ENCODE results near the gene RPS6KA2.
"Not testable (repeated sequence)": the region's sequence is repeated elsewhere in the genome, so short reads cannot be mapped to it uniquely, and the experiment has no call there.

The RPS6KA2 gene

GRCh38 chr6:166364456-166364855 lies 262.6 kb downstream of the RPS6KA2 start:
- H3K4me3 ChIP-seq (ENCODE audit: control insufficient read depth in 1 of 7, extremely low read depth in 1 of 7, insufficient read depth in 4 of 7, low read depth in 2 of 7, low read length in 6 of 7) = no peak overlapping the region
- no peak for DNase-seq
- H3K27me3 ChIP-seq (replicated peaks in 2 of 5; ENCODE audit: control insufficient read depth in 4 of 5, insufficient read depth in 5 of 5, low read length in 4 of 5) = no peaks in the 10 kb centered on the region
- H3K27ac ChIP-seq (ENCODE audit: insufficient read depth in 1 of 2, low read depth in 1 of 2, low read length in 2 of 2, poor library complexity in 1 of 2, severe bottlenecking in 2 of 2) = no peak overlapping the region
- ChIA-PET CTCF (interaction anchor here (0.9 to 4.3 kb wide), 4 partner anchors 11 to 20 kb away, joined by 3 to 21 read pairs (median 3); no protein-coding TSS in a partner anchor), POLR2A (no interaction called here)
- peaks cover 5 to 15% (median 9%) of the 10 kb centered on the region in 4 experiments for H3K36me3 ChIP-seq (ENCODE audit: control insufficient read depth in 4 of 4, insufficient read depth in 4 of 4, low read length in 3 of 4)
- no peaks in the 10 kb centered on the region for H3K9me3 ChIP-seq (ENCODE audit: control extremely low read depth in 1 of 5, control insufficient read depth in 4 of 5, insufficient read depth in 2 of 5, low read depth in 1 of 5, low read length in 4 of 5)
- 96% methylated on average over 7 of the region's 7 CpGs for WGBS (ENCODE audit: insufficient coverage)
- H3K4me1 ChIP-seq (ENCODE audit: control extremely low read depth in 1 of 4, control insufficient read depth in 4 of 4, insufficient read depth in 4 of 4, low read length in 3 of 4) = no peaks in the 10 kb centered on the region

- H3K9me3 ChIP-seq (ENCODE audit: control extremely low read depth in 1 of 5, control insufficient read depth in 4 of 5, insufficient read depth in 2 of 5, low read depth in 1 of 5, low read length in 4 of 5); H3K4me3 ChIP-seq (ENCODE audit: control insufficient read depth in 1 of 7, extremely low read depth in 1 of 7, insufficient read depth in 4 of 7, low read depth in 2 of 7, low read length in 6 of 7); DNase-seq; H3K27ac ChIP-seq (ENCODE audit: insufficient read depth in 1 of 2, low read depth in 1 of 2, low read length in 2 of 2, poor library complexity in 1 of 2, severe bottlenecking in 2 of 2); H3K4me1 ChIP-seq (ENCODE audit: control extremely low read depth in 1 of 4, control insufficient read depth in 4 of 4, insufficient read depth in 4 of 4, low read length in 3 of 4); H3K27me3 ChIP-seq (replicated peaks in 2 of 5; ENCODE audit: control insufficient read depth in 4 of 5, insufficient read depth in 5 of 5, low read length in 4 of 5); POLR2A ChIA-PET: not testable (repeated sequence)
- WGBS (ENCODE audit: insufficient coverage) = 90% methylated on average over 2 of the region's 4 CpGs
- peaks cover 5 to 12% (median 9%) of the 10 kb centered on the region in 4 experiments for H3K36me3 ChIP-seq (ENCODE audit: control insufficient read depth in 4 of 4, insufficient read depth in 4 of 4, low read length in 3 of 4)
- CTCF ChIA-PET = interaction anchor here (1.1 kb wide), 1 partner anchor 19 kb away, joined by 4 read pairs; no protein-coding TSS in a partner anchor
These were observed 264.6 kb downstream of the RPS6KA2 start for GRCh38 chr6:166362427-166362826.

- ChIA-PET CTCF (interaction anchor here (1.8 kb wide), 1 partner anchor 11 kb away, joined by 5 read pairs; no protein-coding TSS in a partner anchor), POLR2A (no interaction called here)
- Histone ChIP-seq H3K36me3 (ENCODE audit: control insufficient read depth in 4 of 4, insufficient read depth in 4 of 4, low read length in 3 of 4) (peaks cover 5 to 12% (median 6%) of the 10 kb centered on the region in 4 experiments), H3K27ac (ENCODE audit: insufficient read depth in 1 of 2, low read depth in 1 of 2, low read length in 2 of 2, poor library complexity in 1 of 2, severe bottlenecking in 2 of 2) (no peak overlapping the region), H3K9me3 (ENCODE audit: control extremely low read depth in 1 of 5, control insufficient read depth in 4 of 5, insufficient read depth in 2 of 5, low read depth in 1 of 5, low read length in 4 of 5) (no peaks in the 10 kb centered on the region), H3K4me1 (ENCODE audit: control extremely low read depth in 1 of 4, control insufficient read depth in 4 of 4, insufficient read depth in 4 of 4, low read length in 3 of 4) (no peaks in the 10 kb centered on the region), H3K4me3 (ENCODE audit: control insufficient read depth in 1 of 7, extremely low read depth in 1 of 7, insufficient read depth in 4 of 7, low read depth in 2 of 7, low read length in 6 of 7) (no peak overlapping the region), H3K27me3 (replicated peaks in 2 of 5; ENCODE audit: control insufficient read depth in 4 of 5, insufficient read depth in 5 of 5, low read length in 4 of 5) (no peaks in the 10 kb centered on the region)
- WGBS (ENCODE audit: insufficient coverage) = 100% methylated on average over 2 of the region's 3 CpGs
- no peak for DNase-seq
These were observed 266.0 kb downstream of the RPS6KA2 start for GRCh38 chr6:166361077-166361429.

GRCh38 chr6:166360243-166361076 lies 266.6 kb downstream of the RPS6KA2 start:
- ChIA-PET POLR2A (no interaction called here), CTCF (interaction anchor here (1.0 to 1.8 kb wide), 2 partner anchors 10 to 47 kb away, joined by 3 to 5 read pairs; no protein-coding TSS in a partner anchor)
- Histone ChIP-seq H3K9me3 (ENCODE audit: control extremely low read depth in 1 of 5, control insufficient read depth in 4 of 5, insufficient read depth in 2 of 5, low read depth in 1 of 5, low read length in 4 of 5) (no peaks in the 10 kb centered on the region), H3K27me3 (replicated peaks in 2 of 5; ENCODE audit: control insufficient read depth in 4 of 5, insufficient read depth in 5 of 5, low read length in 4 of 5) (no peaks in the 10 kb centered on the region), H3K36me3 (ENCODE audit: control insufficient read depth in 4 of 4, insufficient read depth in 4 of 4, low read length in 3 of 4) (peaks cover 0 to 10% (median 6%) of the 10 kb centered on the region in 4 experiments), H3K4me3 (ENCODE audit: control insufficient read depth in 1 of 7, extremely low read depth in 1 of 7, insufficient read depth in 4 of 7, low read depth in 2 of 7, low read length in 6 of 7) (no peak overlapping the region), H3K27ac (ENCODE audit: insufficient read depth in 1 of 2, low read depth in 1 of 2, low read length in 2 of 2, poor library complexity in 1 of 2, severe bottlenecking in 2 of 2) (no peak overlapping the region), H3K4me1 (ENCODE audit: control extremely low read depth in 1 of 4, control insufficient read depth in 4 of 4, insufficient read depth in 4 of 4, low read length in 3 of 4) (no peaks in the 10 kb centered on the region)
- WGBS (ENCODE audit: insufficient coverage) = 96% methylated on average over 7 of the region's 8 CpGs
- DNase-seq = no peak
